ENCODE results near the gene NEURL1.

Gene NEURL1

DNA sequence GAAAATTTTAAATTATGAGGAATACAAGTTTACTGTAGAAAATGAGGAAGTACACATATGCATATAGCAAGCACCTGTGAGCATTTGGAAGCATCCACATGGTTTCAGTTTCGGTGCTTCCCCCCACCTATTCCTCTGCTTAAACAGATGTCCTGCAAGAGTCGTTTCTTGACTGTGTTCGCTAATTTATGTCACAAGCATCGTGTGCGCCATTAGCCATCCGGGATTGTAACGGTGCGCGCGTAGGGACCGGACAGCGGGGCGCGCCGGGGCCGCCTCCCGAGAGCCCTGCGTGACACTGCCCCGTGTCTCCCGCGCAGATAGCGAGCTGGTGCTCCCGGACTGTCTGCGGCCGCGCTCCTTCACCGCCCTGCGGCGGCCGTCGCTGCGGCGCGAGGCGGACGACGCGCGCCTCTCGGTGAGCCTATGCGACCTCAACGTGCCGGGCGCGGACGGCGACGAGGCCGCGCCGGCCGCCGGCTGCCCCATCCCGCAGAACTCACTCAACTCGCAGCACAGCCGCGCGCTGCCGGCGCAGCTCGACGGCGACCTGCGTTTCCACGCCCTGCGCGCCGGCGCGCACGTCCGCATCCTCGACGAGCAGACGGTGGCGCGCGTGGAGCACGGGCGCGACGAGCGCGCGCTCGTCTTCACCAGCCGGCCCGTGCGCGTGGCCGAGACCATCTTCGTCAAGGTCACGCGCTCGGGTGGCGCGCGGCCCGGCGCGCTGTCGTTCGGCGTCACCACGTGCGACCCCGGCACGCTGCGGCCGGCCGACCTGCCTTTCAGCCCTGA, 90.9 kb downstream of the NEURL1 start:
- DNase-seq (ENCODE audit: low spot score in 2 of 2) (peak; percentile 42 to 46), ATAC-seq (ENCODE audit: low read depth) (peak; percentile 81)
- H3K4me1 Mint-ChIP-seq, result peaks cover 4% of the 10 kb centered on the region
- H3K27me3 Mint-ChIP-seq, result peaks cover 2% of the 10 kb centered on the region
- H3K4me3 Mint-ChIP-seq, result peak overlapping the region; percentile 83
- peak overlapping the region; percentile 69 for H3K27ac Mint-ChIP-seq
- peaks cover 2% of the 10 kb centered on the region for H3K36me3 Mint-ChIP-seq
- H3K9me3 Mint-ChIP-seq, result peaks cover 2% of the 10 kb centered on the region

GRCh38 chr10:103585011-103585405, 91.5 kb downstream of the NEURL1 start:
- Mint-ChIP-seq H3K4me1 (peaks cover 4% of the 10 kb centered on the region), H3K27me3 (peaks cover 2% of the 10 kb centered on the region), H3K9me3 (peaks cover 2% of the 10 kb centered on the region), H3K36me3 (peaks cover 2% of the 10 kb centered on the region), H3K27ac (no peak overlapping the region), H3K4me3 (peak overlapping the region; percentile 83)
- DNase-seq (ENCODE audit: low spot score in 2 of 2) (no peak), ATAC-seq (ENCODE audit: low read depth) (no peak)

DNA sequence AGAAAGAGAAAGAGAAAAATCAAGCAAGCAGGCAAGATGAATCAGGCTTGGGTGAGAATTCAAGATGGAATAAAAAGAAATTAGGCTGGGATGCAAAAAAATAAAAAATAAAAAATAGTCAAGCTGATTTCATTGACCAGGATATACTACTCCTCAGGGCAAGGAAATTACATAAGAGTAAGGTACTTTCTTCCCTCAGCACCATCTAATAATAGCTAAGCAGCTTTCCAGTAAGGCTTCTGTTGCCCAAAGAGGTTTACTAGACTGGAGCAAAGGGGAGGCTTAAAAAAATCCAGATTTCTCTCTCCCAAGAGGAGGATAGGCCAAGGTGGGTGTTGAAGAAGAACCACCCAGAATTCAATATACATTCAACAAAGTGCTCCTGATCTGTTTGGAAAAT, 93.6 kb downstream of the NEURL1 start:
- ATAC-seq (ENCODE audit: low read depth) (no peak), DNase-seq (ENCODE audit: low spot score in 2 of 2) (no peak)
- Mint-ChIP-seq H3K27ac (no peak overlapping the region), H3K4me3 (no peak overlapping the region), H3K9me3 (peaks cover 2% of the 10 kb centered on the region), H3K36me3 (peaks cover 2% of the 10 kb centered on the region), H3K4me1 (peaks cover 4% of the 10 kb centered on the region), H3K27me3 (no peaks in the 10 kb centered on the region)

DNA sequence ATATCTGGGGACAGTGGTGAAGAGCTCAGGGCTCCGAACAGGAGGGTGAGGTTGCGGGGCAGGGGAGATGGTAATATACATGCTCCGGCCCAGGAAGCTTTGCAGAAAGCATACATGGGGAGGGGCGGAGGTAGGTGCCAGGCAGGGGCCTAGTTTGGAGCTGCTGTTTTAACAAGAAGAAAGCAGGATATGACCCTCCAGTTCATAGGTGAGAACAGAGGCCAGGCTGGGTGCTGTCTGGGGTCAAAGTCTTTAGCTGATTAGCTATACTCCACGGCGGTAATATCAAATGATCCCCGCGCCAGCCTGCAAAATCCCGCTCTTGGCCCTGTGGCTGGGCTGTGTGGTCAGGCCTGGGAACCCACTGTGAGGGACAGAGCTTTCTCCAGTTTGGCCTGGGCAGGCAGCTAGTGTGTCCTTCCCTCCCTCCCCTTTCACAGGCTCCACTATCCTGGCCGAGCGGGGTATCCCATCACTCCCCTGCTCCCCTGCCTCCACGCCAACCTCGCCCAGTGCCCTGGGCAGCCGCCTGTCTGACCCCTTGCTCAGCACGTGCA, 95.6 kb downstream of the NEURL1 start:
- H3K27me3 Mint-ChIP-seq, result no peaks in the 10 kb centered on the region
- DNase-seq (ENCODE audit: low spot score in 2 of 2) (no peak), ATAC-seq (ENCODE audit: low read depth) (no peak)
- no peak overlapping the region for H3K27ac Mint-ChIP-seq
- H3K36me3 Mint-ChIP-seq, result peaks cover 2% of the 10 kb centered on the region
- peaks cover 2% of the 10 kb centered on the region for H3K4me1 Mint-ChIP-seq
- H3K9me3 Mint-ChIP-seq, result peaks cover 2% of the 10 kb centered on the region
- no peak overlapping the region for H3K4me3 Mint-ChIP-seq

DNA sequence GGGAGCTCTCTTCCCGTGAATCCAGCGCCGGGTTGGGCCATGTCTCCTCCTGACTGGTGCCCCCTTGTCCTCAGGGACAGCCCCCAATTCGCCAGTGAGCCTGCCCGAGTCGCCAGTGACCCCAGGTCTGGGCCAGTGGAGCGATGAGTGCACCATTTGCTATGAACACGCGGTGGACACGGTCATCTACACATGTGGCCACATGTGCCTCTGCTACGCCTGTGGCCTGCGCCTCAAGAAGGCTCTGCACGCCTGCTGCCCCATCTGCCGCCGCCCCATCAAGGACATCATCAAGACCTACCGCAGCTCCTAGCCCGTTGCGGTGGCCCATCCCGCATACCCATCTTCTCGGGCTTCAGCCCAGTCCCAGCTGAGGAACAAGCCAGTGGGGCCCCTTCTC, 96.6 kb downstream of the NEURL1 start:
- Mint-ChIP-seq H3K9me3 (peaks cover 2% of the 10 kb centered on the region), H3K4me3 (no peak overlapping the region), H3K36me3 (peaks cover 2% of the 10 kb centered on the region), H3K27ac (no peak overlapping the region), H3K4me1 (peaks cover 2% of the 10 kb centered on the region), H3K27me3 (no peaks in the 10 kb centered on the region)
- DNase-seq (ENCODE audit: low spot score in 2 of 2), result no peak
- ATAC-seq (ENCODE audit: low read depth), result no peak

GRCh38 chr10:103590744-103591291, 97.3 kb downstream of the NEURL1 start:
- DNase-seq (ENCODE audit: low spot score in 2 of 2) (no peak), ATAC-seq (ENCODE audit: low read depth) (no peak)
- Mint-ChIP-seq H3K27ac (no peak overlapping the region), H3K4me1 (peaks cover 2% of the 10 kb centered on the region), H3K4me3 (no peak overlapping the region), H3K36me3 (peaks cover 2% of the 10 kb centered on the region), H3K9me3 (peaks cover 2% of the 10 kb centered on the region), H3K27me3 (no peaks in the 10 kb centered on the region)

- peaks cover 2% of the 10 kb centered on the region for H3K4me1 Mint-ChIP-seq
- DNase-seq (ENCODE audit: low spot score in 2 of 2) (peak; percentile 32 to 46), ATAC-seq (ENCODE audit: low read depth) (peak; percentile 76)
- H3K27me3 Mint-ChIP-seq, result no peaks in the 10 kb centered on the region
- H3K9me3 Mint-ChIP-seq, result peaks cover 2% of the 10 kb centered on the region
- no peak overlapping the region for H3K27ac Mint-ChIP-seq
- peaks cover 2% of the 10 kb centered on the region for H3K36me3 Mint-ChIP-seq
- H3K4me3 Mint-ChIP-seq, result no peak overlapping the region
These were observed 98.9 kb downstream of the NEURL1 start for GRCh38 chr10:103592186-103593021.

DNA sequence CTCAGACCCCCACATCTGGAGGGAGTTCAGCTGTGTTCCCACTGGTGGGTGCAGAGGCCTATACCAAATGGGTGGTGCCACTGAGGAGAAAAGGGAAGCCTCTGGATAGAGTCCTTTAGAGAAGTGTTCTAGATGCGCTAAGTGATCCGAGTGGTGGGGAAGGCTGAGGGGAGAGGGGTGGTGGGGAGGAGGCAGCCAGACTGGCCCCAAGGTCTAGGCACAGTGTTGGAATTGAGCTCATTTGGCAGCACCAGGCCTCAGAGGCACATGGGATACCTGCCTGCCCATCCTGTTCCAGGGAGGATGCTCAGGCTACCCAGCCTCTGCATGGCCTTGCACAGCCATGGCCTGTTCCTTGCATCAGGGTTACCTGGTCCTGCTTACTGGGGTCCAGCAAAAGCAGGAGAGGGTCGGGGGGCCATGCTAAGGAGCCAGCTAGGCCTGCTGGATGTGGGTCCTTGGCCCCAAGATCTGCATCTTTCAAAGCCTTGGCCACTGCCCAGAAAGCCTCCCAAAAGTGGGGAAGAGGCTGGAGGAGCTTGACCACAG, 99.6 kb downstream of the NEURL1 start:
- no peak for ATAC-seq (ENCODE audit: low read depth)
- H3K36me3 Mint-ChIP-seq, result no peaks in the 10 kb centered on the region
- DNase-seq (ENCODE audit: low spot score in 2 of 2), result no peak
- no peak overlapping the region for H3K27ac Mint-ChIP-seq
- no peaks in the 10 kb centered on the region for H3K9me3 Mint-ChIP-seq
- H3K4me3 Mint-ChIP-seq, result no peak overlapping the region
- H3K27me3 Mint-ChIP-seq, result no peaks in the 10 kb centered on the region
- H3K4me1 Mint-ChIP-seq, result peaks cover 2% of the 10 kb centered on the region

DNA sequence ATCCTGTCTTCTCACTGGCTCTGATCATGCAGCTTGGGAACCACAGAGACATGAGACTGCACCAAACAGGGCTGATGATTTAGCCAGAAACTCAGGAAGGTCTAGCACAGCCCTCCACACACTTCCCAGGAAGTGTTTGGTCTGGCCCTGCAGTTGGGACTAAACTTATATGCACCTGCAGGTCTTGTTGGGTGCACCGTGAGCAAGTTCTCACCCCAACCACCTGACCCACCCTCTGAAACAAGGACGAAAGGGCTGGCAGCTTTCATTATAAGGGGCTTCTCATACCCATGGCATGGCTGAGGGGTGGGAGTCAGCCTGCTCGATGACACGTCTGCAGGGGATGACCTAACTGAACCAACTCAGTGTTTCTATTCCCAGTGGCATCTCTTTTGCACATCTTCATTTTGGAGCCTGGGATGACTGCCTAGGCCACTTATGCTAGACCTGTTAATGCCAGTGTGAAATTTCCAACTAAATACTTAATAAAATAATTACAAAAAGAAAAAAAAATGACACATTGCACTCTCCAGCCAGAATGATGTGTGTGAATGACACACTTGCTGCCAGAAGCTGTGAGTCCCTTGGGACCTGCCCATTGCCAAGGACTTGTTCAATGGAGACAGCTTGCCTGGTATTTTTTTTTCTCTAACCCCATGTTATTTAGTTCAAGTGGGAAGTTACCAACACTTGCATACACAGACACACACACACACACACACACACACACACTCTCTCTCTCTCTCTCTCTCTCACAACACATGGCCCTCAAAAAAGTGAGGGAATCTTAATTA, 102.6 kb downstream of the NEURL1 start:
- no peaks in the 10 kb centered on the region for H3K9me3 Mint-ChIP-seq
- H3K27me3 Mint-ChIP-seq, result no peaks in the 10 kb centered on the region
- ATAC-seq (ENCODE audit: low read depth) (no peak), DNase-seq (ENCODE audit: low spot score in 2 of 2) (no peak)
- no peak overlapping the region for H3K4me3 Mint-ChIP-seq
- no peak overlapping the region for H3K27ac Mint-ChIP-seq
- no peaks in the 10 kb centered on the region for H3K4me1 Mint-ChIP-seq
- no peaks in the 10 kb centered on the region for H3K36me3 Mint-ChIP-seq

- Mint-ChIP-seq H3K36me3 (no peaks in the 10 kb centered on the region), H3K4me3 (no peak overlapping the region), H3K27me3 (no peaks in the 10 kb centered on the region), H3K9me3 (no peaks in the 10 kb centered on the region), H3K4me1 (no peaks in the 10 kb centered on the region), H3K27ac (no peak overlapping the region)
- no peak for ATAC-seq (ENCODE audit: low read depth)
- DNase-seq (ENCODE audit: low spot score in 2 of 2), result no peak
These were observed 103.5 kb downstream of the NEURL1 start for GRCh38 chr10:103597003-103597402.

DNA sequence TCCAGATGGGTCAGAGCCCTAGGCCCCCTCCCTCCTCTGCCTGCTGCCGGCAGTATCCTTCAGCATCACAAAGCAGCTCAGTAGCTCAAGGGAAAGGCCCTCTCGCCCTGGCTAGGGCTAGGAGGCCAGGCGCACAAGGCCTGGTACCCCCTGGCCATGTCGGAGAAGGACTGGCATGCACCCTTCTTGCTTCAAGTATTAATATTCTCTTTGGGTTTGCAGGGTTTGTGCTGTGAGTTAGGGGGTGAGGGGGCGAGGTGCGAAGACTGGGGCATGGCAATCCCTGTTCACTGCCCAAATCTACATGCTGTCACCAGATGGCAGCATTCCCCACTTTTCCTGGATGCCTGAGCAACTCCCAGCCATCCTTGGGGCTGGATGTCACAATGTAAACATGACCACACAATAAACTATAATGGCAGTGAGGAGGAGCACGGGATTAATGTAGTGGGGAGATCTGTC, 105.2 kb downstream of the NEURL1 start:
- Mint-ChIP-seq H3K9me3 (no peaks in the 10 kb centered on the region), H3K4me1 (no peaks in the 10 kb centered on the region), H3K27ac (no peak overlapping the region), H3K4me3 (no peak overlapping the region), H3K27me3 (no peaks in the 10 kb centered on the region), H3K36me3 (peaks cover 10% of the 10 kb centered on the region)
- ATAC-seq (ENCODE audit: low read depth) (no peak), DNase-seq (ENCODE audit: low spot score in 2 of 2) (no peak)

DNA sequence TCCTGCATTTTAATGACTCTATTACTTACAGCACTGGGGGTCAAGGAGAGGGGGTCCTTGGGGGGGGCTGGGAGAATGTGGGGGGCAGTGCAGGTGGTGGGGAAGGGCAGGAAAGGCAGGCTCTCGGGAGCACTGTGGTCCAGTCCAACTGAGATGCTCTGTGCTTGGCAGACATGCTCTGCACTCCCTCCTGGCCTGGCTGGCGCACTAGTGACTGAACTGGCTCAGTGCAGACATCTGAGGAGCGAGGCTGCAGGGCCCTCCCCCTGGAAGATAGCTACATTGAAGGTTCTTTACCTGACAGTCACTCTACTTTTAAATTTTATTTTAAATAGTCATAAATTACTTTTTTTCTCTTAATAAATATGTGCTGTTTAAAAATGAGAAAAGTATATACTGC, 105.7 kb downstream of the NEURL1 start:
- ATAC-seq (ENCODE audit: low read depth) (no peak), DNase-seq (ENCODE audit: low spot score in 2 of 2) (no peak)
- no peak overlapping the region for H3K4me3 Mint-ChIP-seq
- no peaks in the 10 kb centered on the region for H3K9me3 Mint-ChIP-seq
- H3K4me1 Mint-ChIP-seq, result no peaks in the 10 kb centered on the region
- peaks cover 10% of the 10 kb centered on the region for H3K36me3 Mint-ChIP-seq
- no peaks in the 10 kb centered on the region for H3K27me3 Mint-ChIP-seq
- H3K27ac Mint-ChIP-seq, result no peak overlapping the region

- Mint-ChIP-seq H3K27ac (no peak overlapping the region), H3K9me3 (no peaks in the 10 kb centered on the region), H3K36me3 (peaks cover 10% of the 10 kb centered on the region), H3K4me3 (no peak overlapping the region), H3K27me3 (no peaks in the 10 kb centered on the region), H3K4me1 (no peaks in the 10 kb centered on the region)
- DNase-seq (ENCODE audit: low spot score in 2 of 2) (no peak), ATAC-seq (ENCODE audit: low read depth) (no peak)
These were observed 106.4 kb downstream of the NEURL1 start for GRCh38 chr10:103599907-103600306.

Measured in memory B cell (primary cell).